Activated CD8-positive, alpha-beta memory T cell treated with anti-CD3 and anti-CD28 coated beads, Interleukin-2, amount 50 U/mL, for 24 hours (primary cell): ENCODE data around the gene NEU2.
"Not testable (repeated sequence)": the region's sequence is repeated elsewhere in the genome, so short reads cannot be mapped to it uniquely, and the experiment has no call there.

Experiments
- DNase-seq: peaks from one replicate; pipeline ENCODE4 v3.0.0-alpha.2; 2020; ENCODE audit errors: extremely low read depth

Gene NEU2

DNA sequence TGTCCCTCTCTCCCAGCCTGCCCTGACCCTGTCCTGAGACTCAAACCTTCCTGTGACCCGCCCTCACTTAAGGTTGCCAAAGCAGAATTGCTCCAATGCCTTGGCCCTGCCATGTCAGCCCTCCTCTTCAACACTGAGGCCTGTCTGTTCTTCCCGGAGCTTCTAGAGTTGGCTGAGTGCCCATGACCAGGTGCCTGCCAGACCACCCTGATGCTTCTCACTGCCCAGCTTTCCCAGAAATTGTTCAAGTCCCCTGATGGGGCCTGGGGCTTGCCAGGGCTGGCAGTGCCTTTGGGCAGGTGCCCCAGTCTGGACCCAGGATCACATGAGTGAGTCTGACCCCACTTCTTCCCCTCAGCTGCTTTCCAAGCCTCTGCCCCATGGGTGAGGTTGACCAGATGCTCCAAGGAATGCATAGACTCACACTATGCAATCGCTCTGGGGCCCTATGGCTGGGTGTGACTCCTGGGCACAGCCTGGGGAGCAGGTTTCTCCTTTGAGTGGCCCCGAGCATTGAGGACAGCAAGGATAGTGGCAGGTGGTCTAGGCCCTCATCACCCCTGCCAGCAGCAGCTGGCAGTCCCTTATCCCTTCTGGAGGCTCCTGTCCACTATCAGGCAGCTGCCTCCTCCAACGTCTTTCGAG, 24.6 kb downstream of the NEU2 start:
- DNase-seq, result no peak

DNA sequence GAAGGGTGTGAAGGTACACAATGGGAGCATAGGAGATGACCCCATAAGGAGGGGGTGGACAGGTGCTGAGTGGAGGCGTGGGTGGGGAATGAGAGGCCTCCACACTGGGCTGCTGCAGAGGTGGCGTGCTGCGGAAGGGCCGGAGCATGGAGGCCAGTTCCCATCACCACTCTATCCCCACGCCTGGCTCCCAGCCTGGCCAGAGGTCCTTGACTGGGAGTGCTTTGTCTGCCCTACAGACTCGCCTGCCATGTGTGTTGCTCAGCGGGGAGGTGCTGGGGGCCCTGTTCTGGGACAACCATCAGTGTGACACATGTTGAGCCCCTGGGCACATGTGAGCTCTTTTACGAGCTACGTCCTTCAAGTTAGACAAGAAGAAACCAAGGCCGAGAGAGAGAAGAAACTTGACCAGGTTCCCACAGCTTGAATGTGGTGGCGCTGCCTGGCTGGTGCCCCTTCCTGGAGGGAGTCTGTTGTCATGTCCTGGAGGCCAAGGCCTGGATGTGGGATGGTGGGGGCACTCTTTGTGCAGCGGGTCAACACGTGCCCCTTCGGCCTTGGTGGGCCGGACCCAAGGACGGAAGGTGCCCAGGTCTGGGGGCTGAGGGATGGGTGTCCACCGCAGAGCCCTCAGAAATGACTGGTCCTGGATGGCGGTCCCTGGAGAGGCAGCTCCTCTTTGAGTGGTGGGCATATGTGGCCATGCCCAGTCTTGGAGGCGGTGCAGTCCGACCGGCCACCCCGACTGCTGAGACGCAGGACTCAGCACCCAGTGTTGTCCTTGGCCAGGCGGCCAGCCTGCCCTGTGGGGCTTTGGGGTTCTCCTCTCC, 26.5 kb downstream of the NEU2 start:
- DNase-seq, result no peak

DNA sequence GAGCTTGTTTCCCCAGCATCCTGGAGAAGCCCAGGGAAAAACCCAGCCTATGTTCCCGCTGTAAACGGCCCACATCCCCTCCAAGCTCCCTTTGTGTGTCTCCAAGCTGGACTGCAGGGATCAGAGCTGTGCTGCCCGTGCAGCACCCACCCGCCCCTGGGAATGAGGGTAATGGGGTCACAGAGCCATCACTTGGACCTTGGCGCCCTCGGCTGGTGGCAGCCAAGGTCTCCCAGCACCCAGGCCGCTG, 27.0 kb downstream of the NEU2 start:
- no peak for DNase-seq

DNA sequence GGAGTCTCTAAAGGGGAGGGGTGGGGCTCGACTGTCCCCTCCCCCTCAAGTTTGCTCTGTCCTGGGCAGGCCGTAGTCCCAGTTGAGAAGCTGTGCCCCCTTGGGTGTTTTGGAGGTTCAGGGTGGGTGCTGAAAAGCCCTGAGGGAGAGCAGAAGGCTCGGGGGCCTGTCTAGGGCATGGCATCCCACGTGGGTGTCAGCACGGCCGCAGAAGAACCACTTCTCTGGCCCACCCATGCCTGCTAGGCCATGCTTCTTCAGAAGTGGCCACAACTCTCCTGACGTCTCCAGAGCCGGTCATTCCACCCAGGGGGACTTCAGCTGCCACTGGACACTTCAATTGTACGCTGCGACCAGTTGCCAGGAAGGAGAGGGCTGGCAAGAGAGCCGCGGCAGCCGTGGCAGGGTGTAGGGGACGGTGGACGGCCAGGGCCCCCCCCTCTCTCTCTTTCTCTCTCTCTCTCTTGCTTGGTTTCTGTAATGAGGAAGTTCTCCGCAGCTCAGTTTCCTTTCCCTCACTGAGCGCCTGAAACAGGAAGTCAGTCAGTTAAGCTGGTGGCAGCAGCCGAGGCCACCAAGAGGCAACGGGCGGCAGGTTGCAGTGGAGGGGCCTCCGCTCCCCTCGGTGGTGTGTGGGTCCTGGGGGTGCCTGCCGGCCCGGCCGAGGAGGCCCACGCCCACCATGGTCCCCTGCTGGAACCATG, 27.5 kb downstream of the NEU2 start, which contains the start of gene INPP5D:
INPP5D (plus strand) TSS at position 546 of the 704 bp plus-strand sequence; CDS start at position 683, 137 bp downstream.
- no peak for DNase-seq

DNA sequence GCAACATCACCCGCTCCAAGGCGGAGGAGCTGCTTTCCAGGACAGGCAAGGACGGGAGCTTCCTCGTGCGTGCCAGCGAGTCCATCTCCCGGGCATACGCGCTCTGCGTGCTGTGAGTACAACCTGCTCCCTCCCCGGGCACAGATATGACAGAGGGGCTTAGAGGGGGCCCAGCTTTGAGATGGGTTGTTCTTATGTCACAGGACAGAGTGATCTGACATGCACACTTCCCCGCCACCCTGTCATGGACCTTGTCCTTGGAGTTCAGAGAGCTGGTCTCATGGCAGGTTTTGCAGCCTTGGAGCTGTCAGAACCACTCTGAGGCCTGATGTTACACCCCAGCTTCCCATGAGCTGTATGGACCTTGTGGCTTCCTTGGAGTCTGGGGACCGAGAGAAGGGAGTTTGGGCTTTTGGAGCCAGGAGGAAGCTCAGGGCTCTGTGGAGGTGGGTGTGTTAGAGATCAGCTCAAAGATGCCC, 28.1 kb downstream of the NEU2 start:
- DNase-seq, result no peak

DNA sequence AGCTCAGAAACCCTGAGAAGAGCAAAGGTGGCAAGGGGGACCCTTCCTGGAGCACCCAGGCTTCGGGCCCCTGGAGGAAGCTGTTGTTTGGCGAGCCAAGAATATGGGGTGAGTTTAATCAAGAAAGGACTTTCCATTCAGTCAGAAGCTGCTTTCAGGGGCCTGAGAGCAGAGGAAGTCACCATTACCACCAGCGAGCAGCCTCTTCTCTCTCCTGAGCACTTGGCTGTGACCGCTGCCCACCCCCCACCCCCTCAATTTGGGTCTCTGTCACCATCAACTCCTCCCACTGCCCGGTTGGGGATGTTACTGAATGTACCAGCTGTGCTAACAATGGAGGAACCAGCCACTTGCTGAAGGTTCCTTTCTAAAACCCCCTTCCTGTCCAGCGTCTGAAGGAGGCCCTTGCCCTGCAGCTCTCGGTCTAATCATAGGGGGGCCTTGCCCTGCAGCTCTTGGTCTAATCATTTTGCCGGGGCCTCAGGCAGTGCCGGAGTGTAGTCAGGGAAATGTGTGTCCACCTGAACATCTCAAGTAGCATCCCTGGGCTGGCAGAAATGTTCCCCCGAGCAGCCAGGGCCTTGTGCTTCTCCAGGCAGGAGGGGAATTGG, 28.6 kb downstream of the NEU2 start:
- no peak for DNase-seq

DNA sequence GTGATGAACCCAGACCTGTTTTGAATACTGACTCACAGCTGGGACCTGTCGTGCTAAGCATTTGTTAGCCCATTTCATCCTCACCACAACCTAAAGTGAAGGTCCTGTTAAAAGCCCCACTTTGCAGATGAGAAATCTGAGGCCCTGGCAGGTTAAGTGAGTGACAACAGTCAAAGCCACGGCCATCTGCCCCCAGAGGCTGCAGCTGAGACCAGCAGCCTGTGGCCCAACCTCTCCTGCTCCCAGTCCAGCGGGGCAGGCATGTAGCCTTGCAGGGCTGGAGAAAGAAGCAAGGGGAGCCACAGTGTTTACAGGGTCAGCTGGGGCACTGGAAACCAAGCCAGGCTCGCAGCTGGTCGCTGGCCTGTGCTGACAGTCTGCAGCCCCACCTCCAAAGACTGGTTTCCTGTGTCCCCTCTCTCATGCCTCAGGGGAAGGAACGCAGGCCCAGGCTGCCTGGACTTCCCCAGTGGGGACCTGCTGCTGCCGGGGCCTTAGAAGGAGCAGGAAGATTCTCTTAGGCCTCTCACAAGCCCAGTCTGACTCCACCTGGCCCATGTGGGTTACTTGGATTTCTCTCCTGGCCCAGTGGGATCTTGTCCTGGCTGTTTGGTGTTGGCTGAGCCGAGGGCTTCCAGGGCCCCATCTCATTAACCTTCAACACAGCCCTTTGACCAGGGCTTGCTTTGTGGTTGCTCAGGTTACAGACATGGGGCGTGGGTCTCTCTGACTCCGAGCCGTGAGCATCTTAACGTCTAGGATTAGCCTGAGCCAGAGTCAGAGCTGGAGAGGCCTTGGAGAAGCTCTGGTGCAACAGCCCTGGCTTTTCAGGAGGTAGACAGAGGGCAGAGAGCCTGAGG, 29.3 kb downstream of the NEU2 start:
- DNase-seq, result no peak

DNA sequence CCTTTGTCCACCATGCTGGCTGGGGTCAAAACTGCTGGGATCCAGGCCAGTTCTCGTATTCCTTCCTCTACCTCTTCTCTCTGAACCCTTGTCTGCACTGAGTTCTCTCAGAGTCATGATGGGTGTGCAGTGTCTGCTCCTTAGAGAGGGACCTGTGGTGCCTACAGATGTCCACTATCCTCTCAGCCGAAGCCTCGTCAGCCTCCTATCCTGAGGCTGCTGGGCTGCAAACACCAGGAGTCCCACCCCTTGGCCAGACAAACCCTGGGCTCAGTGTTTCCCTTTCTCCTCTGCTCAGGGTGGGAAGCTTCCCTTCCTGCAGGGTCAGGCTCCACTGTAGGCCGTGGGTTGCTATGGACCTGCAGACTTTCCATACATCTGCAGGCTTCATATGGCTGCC, 30.0 kb downstream of the NEU2 start:
- DNase-seq, result no peak

DNA sequence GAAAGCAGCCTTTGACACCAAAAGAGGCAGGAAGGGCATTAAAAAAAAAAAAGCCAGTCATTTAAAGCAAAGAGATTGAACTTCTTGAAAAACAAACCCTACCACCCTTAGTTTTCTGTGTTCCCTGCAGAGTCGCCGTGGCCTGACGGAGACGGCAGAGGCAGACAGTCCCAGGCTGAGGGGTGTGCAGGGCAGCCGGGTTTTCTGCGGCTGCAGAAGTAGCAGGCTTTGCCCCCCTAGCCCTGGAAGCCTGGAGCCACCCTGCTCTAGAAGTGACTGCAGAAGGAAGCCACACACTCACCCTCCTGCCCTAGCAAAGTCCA, 30.4 kb downstream of the NEU2 start:
- no peak for DNase-seq

DNA sequence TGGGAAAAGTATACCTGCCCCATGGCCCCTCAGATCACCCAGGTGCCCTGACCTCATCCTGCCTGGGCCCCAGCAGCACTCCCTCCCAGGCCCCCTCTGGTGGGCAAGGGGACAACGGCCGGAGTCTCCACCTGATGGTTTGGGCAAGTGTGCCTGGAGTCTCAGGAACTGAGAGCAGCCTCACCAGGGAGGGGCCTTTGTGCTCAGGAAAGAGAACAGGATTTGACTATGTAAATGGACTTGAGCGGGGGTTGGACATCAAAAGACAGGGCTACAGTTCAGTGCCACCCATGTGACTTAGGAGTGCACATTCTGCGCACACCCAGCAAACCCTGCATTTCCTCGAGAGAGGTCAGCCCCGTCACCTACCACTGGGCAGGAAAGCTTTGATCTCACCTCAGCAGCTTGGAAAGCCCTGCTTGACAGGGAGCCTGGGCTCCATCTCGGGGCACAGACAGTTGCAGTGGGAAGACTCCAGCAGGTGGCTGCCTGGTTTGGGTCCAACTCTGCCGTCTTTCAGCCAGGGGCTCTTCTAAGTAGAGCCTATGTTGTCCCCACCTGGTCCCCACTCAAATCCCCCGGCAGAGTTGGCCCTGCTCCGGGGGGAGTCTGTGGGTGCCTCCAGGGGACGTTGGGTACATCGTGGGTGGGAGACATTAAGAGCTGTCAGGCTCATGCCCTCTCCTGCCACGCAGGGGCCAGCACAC, 30.9 kb downstream of the NEU2 start:
- no peak for DNase-seq

DNA sequence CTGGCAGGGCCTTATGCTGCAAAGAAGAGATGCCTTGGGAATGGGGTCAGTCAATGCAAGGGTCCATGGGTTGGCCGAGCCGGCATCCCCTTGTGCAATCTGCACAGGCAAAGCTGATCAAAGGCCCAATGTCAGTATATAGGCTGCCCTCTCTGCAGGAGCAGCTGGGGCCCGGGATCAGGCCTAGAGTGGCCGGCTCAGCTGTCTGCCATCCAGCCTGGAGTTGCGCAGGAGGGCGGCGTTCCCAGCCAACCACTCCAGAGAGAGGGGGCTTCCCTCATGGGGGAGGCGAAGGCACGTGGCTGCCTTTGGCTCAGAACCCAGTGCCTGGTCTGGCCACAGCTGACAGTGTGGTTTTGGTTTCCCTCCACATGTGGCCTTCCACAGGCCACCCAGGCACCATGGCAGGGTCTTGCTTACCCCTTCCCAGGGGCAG, 31.5 kb downstream of the NEU2 start:
- DNase-seq, result no peak

DNA sequence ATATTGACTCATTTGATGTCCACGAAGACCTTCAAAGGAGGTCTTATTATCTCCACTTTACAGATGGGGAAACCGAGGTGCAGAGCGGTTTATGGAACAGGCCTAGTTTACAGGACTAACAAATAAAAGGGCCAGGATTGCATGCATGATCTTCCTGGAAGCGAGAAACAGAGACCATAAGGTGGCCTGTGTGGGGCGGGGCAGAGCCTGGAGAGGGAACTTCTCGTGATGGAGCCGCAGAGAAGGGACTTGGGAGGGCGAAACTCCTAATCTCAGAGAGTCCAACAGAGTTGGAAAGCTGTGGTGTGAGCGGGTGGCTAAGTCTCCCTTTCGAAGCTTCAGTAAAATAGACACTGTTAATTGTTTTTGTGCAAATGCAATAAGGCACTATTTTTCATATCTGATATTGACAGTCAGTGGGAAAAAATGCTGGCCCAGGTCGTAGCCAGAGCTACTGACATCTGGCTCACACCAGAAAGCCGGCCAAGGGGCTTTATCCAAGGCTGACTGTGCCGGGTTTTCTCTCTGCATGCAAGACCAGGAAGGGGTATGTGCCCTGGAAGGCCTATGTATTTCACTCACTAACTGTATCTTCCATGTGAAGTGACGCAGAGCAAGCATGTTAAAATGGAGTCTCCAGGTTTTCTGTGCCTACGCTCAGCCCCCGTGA, 32.2 kb downstream of the NEU2 start:
- DNase-seq, result no peak

DNA sequence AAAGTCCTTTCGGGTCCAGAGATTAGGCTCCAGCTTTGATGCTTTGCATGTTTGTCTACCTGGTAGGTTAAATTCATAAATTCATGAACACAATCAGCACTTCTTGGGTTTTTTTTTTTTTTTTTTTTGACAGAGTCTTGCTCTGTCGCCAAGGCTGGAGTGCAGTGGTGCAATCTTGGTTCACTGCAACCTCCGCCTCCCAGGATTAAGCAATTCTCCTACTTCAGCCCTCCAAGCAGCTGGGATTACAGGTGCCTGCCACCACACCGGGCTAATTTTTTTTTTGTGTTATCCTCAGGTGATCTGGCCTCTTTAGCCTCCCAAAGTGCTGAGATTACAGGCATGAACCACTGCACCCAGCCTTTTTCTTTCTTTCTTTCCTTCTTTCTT, 32.7 kb downstream of the NEU2 start:
- not testable (repeated sequence) for DNase-seq

DNA sequence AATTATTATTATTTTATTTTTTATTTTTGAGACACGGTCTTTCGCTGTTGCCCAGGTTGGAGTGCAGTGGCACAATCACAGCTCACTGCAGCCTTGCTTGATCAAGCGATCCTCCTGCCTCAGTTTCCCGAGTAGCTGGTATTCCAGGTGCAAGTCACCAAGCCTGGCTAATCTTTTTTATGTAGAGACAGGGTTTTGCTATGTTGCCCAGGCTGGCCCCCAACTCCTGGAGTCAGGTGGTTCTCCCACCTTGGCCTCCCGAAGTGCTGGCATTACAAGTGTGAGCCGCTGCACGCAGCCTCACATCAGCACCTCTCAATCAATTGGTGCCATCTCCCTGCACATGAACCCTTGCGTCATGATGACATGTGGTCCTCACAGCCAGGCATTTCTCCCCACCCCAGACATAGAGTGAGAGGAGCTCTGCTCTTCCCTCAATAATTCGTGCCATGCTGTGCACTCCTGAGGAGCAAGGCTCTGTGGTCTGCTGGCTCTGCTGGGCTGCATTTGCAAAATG, 33.5 kb downstream of the NEU2 start:
- no peak for DNase-seq

DNA sequence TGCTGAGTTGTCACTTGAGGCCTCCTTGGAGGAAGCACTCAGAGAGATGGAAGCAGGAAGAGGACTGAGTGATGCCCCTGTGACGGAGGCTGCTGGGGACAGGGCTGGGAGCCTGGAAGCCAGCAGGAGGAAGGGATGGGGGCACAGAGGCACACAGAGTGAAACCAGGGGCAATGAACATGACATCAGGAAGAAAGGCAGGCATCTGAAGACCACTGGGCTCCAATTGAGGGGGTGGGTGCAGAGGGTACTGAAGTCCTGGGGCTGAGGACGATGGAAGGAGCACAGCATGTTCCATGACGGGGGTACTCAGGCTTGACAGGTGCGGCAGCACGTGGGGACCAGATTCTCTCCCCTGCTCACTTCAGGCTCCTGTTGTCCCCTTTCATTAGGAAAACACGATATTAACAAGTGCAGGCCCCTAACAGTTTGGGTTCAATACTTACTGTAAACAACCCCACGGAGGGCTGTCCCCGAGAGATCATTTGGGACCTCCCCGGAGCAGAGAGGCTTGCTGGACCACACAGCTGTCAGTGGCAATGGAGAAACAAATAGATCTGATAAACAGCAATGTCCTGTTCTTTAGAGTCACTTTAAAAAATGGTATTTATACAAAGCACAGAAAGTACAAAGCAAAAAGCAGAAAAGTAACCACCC, 36.4 kb downstream of the NEU2 start:
- DNase-seq, result no peak

DNA sequence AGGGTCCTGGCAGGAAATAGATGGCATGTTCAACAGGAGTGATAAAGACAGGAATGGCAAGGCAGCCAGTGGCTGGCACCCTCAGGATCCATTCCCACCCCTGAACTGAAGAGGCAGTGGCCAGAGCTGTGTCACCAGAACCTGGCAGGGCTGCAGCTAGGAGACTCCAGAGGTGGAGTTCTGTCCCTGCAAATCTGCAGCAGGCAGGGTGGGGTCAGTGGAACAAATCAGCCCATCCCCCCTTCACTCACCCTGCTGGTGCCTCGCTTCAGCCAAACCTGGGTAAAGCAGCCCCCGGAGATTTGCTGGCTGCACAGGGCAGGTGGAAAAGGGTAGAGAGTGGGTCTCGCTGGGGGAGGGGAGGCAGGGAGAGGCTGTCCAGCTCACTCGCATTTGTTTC, 40.4 kb downstream of the NEU2 start:
- DNase-seq, result no peak

DNA sequence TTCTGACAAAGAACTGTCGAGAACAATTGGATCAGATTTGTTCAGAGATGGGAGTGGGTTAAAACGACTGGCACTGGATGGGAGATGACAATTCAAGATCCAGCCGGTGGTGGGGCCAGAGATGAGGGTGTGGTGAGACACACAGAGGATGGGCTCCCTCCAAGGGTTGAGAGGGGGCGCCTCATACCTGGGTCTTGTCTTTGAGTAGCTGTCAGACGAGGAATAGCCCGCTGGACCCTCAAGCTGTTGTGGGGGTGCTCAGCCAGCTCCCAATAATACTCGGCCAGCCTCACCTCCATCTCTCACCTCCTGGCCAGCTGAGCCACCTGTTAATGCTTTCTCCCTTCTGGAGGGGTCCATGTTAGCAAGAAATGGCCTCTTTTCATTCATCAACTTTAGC, 41.6 kb downstream of the NEU2 start:
- no peak for DNase-seq

DNA sequence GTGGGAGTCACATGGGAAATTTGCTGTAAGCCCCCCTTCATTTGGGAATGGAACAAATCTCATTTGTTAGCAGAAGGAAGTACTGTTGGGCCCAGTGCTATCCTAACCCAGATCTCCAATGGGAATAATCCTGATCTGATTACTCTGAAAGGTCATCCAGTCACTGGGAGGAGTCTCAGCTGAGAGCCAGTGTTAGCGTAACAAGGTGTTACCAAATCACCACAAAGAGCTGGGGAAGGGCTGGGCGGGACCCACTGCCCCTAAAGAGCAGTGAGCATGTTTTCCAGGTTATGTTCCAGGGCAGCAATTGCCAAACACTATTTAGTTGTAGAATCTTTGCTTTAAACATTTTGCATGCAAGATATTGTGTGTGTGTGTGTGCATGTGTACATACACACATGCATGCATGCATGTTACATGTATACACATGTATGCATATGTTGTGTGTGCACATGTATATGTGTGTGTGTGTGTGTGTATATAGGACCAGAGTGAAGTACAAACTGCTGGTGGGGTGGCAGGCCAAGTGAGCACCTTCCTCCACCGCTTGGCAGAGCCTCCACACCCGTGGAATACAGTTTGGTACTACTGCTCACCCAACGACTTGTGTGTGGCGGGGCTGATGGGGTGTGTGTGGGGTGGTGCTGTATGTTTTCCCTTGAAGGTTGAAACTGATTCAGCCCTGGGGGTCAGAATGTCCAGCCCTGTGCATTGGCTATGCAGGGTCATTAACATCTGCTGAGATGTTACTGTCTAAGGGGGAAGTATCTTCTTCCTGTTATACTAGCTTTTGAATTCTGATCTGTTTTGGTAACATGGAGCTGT, 42.9 kb downstream of the NEU2 start:
- no peak for DNase-seq

DNA sequence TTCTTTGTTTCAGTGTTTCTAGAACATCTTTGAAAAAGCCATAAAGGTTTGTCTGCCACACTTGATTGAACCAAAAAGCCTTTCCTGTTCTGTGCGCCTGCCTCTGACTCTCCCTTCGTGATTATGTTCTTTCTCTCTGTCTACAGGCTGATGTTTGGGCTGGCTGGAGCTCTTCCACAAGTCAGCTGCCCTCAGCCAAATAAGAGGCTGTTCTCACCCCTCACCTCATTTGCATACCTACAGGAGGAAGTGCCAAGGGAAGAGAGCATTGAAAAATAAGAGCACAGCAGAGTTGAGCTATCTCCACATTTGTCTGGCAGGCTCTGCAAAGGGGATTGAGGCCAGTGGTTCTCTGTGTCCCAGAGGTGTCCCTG, 43.5 kb downstream of the NEU2 start:
- no peak for DNase-seq
